ENCODE measurements around the gene TSPY9.
"Not testable (repeated sequence)": the region's sequence is repeated elsewhere in the genome, so short reads cannot be mapped to it uniquely, and the experiment has no call there.

TSPY9 gene

GRCh38 chrY:9486967-9487366, at the start of gene TSPY9:
Gene TSPY9 (plus strand): TSS chrY:9487267. CDS start chrY:9487313, 46 bp downstream.
- not testable (repeated sequence) for DNase-seq

GRCh38 chrY:9466655-9467054, 20.4 kb upstream of the TSPY9 start, which contains the start of gene TSPY1:
Gene TSPY1 (plus strand): TSS chrY:9466955. CDS start chrY:9467001, 46 bp downstream.
- DNase-seq, result not testable (repeated sequence)

- not testable (repeated sequence) for DNase-seq
Measured at GRCh38 chrY:9504396-9504795, 17.3 kb downstream of the TSPY9 start.

- not testable (repeated sequence) for DNase-seq
Measured at GRCh38 chrY:9516287-9516686, 29.2 kb downstream of the TSPY9 start.

GRCh38 chrY:9527580-9527979, 40.5 kb downstream of the TSPY9 start, which contains the start of gene TSPY10:
Gene TSPY10 (plus strand): TSS chrY:9527880. CDS start chrY:9527926, 46 bp downstream.
- not testable (repeated sequence) for DNase-seq

Measured in stimulated activated CD4-positive, alpha-beta T cell treated with anti-CD3 and anti-CD28 coated beads, Interleukin-15, amount 100 ng/mL, for 24 hours (primary cell).